Neural crest cell (in vitro differentiated cells): ENCODE results near the gene CDH13. TPM values are rescaled to one million over a fixed set of nuclear protein-coding genes. Genes with fewer than 3 reads are reported as not detected.

Source experiments
- DNase-seq: peaks from one replicate; pipeline ENCODE4 v3.0.0; 2021; ENCODE audit warnings: low read depth, mixed read lengths, low spot score
- H3K27ac Mint-ChIP-seq: one replicate; pipeline ENCODE4 v1.8.0; 2021; ENCODE audit warnings: mild to moderate bottlenecking, mixed read lengths; ENCODE audit not compliant: unreplicated experiment
- H3K27me3 Mint-ChIP-seq: 2 replicates; pipeline ENCODE4 v1.8.0; 2021; ENCODE audit warnings: low read depth, mild to moderate bottlenecking, mixed read lengths
- H3K36me3 Mint-ChIP-seq: 2 replicates; pipeline ENCODE4 v1.8.0; 2021; ENCODE audit warnings: low read depth, mild to moderate bottlenecking, mixed read lengths
- H3K4me1 Mint-ChIP-seq: 2 replicates; pipeline ENCODE4 v1.8.0; 2021; ENCODE audit warnings: mixed read lengths
- H3K4me3 Mint-ChIP-seq: one replicate; pipeline ENCODE4 v1.8.0; 2021; ENCODE audit warnings: mild to moderate bottlenecking, mixed read lengths
- H3K9me3 Mint-ChIP-seq: 2 replicates; pipeline ENCODE4 v1.8.0; 2021; ENCODE audit warnings: mixed read lengths
- total RNA-seq: library from RNA; stranded (reverse); gene quantifications from 2 replicates; pipeline ENCODE4 v1.2.1, GENCODE V29; 2021
- TF ChIP-seq, protein P1 (sequence below): fragments of 200-600 bp; sonication (generic); conservative IDR thresholded peaks from 2 replicates; pipeline ENCODE4 v1.5.0; 2021; ENCODE audit warnings: antibody characterized with exemption, mild to moderate bottlenecking

Gene CDH13
- total RNA-seq, 1 donor from 2014 or later = 1.1 TPM

DNA sequence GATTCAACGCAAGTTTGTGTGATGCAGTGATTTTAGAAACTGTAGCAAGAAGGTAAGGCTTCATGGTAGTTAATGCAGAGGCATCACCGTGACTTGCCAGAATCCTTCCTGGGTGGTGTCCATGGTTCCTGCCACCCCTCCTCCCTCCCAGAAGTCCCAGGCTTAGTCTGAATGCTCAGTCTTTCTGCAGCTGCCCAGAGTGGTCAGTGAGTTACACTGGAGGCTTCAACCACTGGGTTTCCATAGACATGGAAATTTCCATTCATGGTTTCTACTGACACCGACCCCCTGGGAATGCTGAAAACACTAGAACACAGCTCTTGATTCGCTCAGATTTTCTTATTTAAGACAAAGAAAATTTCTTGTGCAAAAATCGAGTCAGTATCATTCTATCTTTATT is 1021.6 kb downstream of the CDH13 start:
- H3K27me3 Mint-ChIP-seq = peaks cover 7% of the 10 kb centered on the region
- no peaks in the 10 kb centered on the region for H3K9me3 Mint-ChIP-seq
- H3K27ac Mint-ChIP-seq = no peak overlapping the region

DNA sequence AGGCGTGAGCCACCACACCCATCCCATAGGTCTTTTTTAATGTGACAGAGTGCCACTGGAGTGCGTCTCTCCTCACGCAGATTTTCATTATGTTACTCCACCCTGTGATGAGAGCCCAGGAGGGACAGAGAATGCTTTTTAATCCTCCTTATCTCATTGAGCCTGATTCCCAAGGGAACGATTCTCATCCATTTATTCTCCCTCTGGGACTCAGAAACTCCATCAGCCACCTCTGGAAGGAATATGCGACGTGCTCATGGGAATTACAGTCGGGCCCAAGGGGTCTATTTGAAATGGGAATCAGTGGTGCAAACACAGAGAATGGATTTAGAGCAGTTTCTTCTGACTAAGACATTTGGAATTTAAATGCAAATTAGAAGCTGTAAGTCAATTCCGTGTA is 1025.1 kb downstream of the CDH13 start:
- peaks cover 18% of the 10 kb centered on the region for H3K4me1 Mint-ChIP-seq

More for the DNA sequence above, 1021.6 kb downstream of the CDH13 start:
- TF ChIP-seq, protein P1, sequence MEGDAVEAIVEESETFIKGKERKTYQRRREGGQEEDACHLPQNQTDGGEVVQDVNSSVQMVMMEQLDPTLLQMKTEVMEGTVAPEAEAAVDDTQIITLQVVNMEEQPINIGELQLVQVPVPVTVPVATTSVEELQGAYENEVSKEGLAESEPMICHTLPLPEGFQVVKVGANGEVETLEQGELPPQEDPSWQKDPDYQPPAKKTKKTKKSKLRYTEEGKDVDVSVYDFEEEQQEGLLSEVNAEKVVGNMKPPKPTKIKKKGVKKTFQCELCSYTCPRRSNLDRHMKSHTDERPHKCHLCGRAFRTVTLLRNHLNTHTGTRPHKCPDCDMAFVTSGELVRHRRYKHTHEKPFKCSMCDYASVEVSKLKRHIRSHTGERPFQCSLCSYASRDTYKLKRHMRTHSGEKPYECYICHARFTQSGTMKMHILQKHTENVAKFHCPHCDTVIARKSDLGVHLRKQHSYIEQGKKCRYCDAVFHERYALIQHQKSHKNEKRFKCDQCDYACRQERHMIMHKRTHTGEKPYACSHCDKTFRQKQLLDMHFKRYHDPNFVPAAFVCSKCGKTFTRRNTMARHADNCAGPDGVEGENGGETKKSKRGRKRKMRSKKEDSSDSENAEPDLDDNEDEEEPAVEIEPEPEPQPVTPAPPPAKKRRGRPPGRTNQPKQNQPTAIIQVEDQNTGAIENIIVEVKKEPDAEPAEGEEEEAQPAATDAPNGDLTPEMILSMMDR = no peak
- no peaks in the 10 kb centered on the region for H3K36me3 Mint-ChIP-seq
- DNase-seq = no peak
- H3K4me3 Mint-ChIP-seq = no peak overlapping the region
- H3K4me1 Mint-ChIP-seq = peaks cover 18% of the 10 kb centered on the region

DNA sequence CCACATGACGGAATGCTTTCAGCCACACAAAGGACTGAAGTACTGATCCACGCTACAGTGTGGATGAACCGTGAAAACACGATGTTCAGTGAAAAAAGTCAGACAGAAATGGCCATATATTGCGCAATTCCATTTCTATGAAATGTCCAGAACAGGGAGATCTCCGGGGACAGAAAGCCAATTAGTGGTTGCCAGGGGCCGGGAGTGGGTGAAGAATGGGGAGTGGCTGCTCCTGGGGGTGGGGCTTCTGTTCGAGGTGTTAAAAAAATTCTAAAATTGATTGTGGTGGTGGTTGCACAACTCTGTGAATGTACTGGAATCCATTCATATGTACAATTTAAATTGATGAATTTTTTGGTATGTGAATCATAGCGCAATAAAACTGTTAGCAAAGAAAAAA is 1026.2 kb downstream of the CDH13 start:
- Mint-ChIP-seq H3K27ac (no peak overlapping the region), H3K4me3 (no peak overlapping the region), H3K36me3 (no peaks in the 10 kb centered on the region), H3K27me3 (peaks cover 7% of the 10 kb centered on the region), H3K9me3 (no peaks in the 10 kb centered on the region), H3K4me1 (peaks cover 18% of the 10 kb centered on the region)
- TF ChIP-seq, protein P1 = no peak
- no peak for DNase-seq

More for the DNA sequence above, 1025.1 kb downstream of the CDH13 start:
- TF ChIP-seq, protein P1 = no peak
- H3K36me3 Mint-ChIP-seq = no peaks in the 10 kb centered on the region
- peaks cover 7% of the 10 kb centered on the region for H3K27me3 Mint-ChIP-seq
- H3K4me3 Mint-ChIP-seq = no peak overlapping the region
- H3K9me3 Mint-ChIP-seq = no peaks in the 10 kb centered on the region
- H3K27ac Mint-ChIP-seq = no peak overlapping the region
- no peak for DNase-seq

DNA sequence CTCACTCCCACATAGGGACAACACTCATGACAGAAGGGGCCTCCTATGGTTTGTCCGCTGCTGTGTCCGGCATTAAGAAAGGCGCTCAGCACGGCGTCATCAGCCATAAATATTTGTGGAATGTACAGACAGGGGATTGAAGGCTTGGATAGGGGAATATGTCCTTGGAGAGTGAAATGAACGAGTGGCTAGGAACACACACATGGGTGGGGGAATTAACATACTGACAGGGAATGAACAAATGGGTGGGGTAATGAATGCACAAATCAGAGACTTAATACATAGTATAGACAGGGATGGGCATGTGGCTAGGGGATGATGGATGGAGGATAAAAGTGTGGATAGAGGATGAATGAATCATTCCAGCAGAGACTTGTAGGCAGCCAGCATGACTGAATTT is 1027.0 kb downstream of the CDH13 start:
- Mint-ChIP-seq H3K4me1 (peaks cover 13% of the 10 kb centered on the region), H3K36me3 (no peaks in the 10 kb centered on the region), H3K9me3 (no peaks in the 10 kb centered on the region), H3K27me3 (peaks cover 7% of the 10 kb centered on the region), H3K4me3 (no peak overlapping the region), H3K27ac (no peak overlapping the region)
- TF ChIP-seq, protein P1 = no peak
- no peak for DNase-seq

DNA sequence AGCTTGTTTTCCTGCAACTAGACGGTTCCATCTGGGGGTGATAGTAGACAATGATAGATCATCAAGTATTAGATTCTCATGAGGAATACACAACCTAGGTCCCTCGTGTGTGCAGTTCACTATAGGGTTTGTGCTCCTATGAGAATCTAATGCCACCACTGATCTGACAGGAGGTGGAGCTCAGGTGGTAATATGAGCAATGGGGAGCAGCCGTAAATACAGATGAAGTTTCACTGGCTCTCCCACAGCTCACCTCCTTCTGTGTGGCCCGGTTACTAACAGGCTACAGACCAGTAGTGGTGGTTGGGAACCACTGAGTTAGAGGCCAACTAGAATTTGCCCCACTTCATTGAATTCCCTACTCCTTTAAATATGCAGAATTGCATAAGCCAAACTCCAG is 1033.5 kb downstream of the CDH13 start:
- no peak overlapping the region for H3K4me3 Mint-ChIP-seq
- H3K36me3 Mint-ChIP-seq = no peaks in the 10 kb centered on the region
- H3K4me1 Mint-ChIP-seq = no peaks in the 10 kb centered on the region
- TF ChIP-seq, protein P1 = no peak
- H3K27ac Mint-ChIP-seq = no peak overlapping the region
- peaks cover 15% of the 10 kb centered on the region for H3K27me3 Mint-ChIP-seq
- no peak for DNase-seq
- H3K9me3 Mint-ChIP-seq = peaks cover 2% of the 10 kb centered on the region

DNA sequence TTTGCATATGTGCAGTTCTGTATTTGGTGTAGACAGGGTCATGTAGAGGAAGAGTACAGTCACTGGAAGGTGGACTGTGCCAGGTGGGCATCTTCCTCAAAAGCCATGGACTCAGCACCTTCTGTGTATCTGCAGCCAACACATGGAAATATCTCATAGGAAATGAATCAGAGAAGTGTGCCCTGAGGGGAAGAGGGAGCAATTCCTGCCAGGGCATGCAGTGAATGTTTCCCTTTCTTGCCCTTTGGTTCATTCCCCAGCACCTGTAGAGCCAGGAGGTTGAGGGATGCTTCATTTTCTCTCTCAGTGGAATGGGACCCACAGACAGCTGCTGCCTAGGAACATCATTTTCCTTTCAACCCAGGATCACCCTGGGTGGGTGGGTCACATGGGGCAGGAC is 1034.9 kb downstream of the CDH13 start:
- H3K9me3 Mint-ChIP-seq = peaks cover 5% of the 10 kb centered on the region
- TF ChIP-seq, protein P1 = no peak
- no peaks in the 10 kb centered on the region for H3K36me3 Mint-ChIP-seq
- DNase-seq = no peak
- H3K27ac Mint-ChIP-seq = no peak overlapping the region
- H3K27me3 Mint-ChIP-seq = peaks cover 17% of the 10 kb centered on the region
- H3K4me3 Mint-ChIP-seq = no peak overlapping the region
- no peaks in the 10 kb centered on the region for H3K4me1 Mint-ChIP-seq
